ENCODE results near the gene MSH5. TPM values are rescaled to one million over a fixed set of nuclear protein-coding genes. Genes with fewer than 3 reads are reported as not detected.

Gene MSH5
- total RNA-seq, 1 experiment from 2014 or later, result 22.4 TPM

- peaks cover 5% of the 10 kb centered on the region; the same call in 1 of the 2 replicates for H3K4me1 ChIP-seq (ENCODE audit: insufficient read depth, low read length)
- no peak overlapping the region for H3K4ac ChIP-seq (ENCODE audit: low read depth, low read length)
- no peak overlapping the region; a peak in 1 of 5 replicates for H3K4me3 Mint-ChIP-seq
- no peaks in the 10 kb centered on the region for H3K79me2 ChIP-seq (ENCODE audit: insufficient read depth, low read length)
- H3K36me3 Mint-ChIP-seq (ENCODE audit: insufficient read depth in 1 of 3, low read depth in 3 of 3), result no peaks in the 10 kb centered on the region
- no peak overlapping the region for H2BK15ac ChIP-seq (ENCODE audit: low read depth, low read length)
- no peak overlapping the region for H3K27ac ChIP-seq (ENCODE audit: insufficient read length, low read depth, low read length)
- no peaks in the 10 kb centered on the region for H4K20me1 ChIP-seq (ENCODE audit: control insufficient read depth, insufficient read depth, insufficient read length)
- no peak for DNase-seq
- H3T11ph ChIP-seq (ENCODE audit: low read length), result no peak overlapping the region
- no peak overlapping the region for H3K4me2 ChIP-seq (ENCODE audit: insufficient read depth, insufficient read length, low read length)
- no peak overlapping the region for H4K8ac ChIP-seq (replicated peaks; ENCODE audit: insufficient read length, low read depth, low read length)
- H3K23me2 ChIP-seq (ENCODE audit: insufficient read length, low read depth, low read length, poor library complexity, severe bottlenecking), result no peaks in the 10 kb centered on the region
- H2AK5ac ChIP-seq (ENCODE audit: insufficient read length, low read length), result no peak overlapping the region
- no peaks in the 10 kb centered on the region for H3K27me3 ChIP-seq (ENCODE audit: insufficient read depth, low read length)
- no peaks in the 10 kb centered on the region for H3K9me3 Mint-ChIP-seq
- no peaks in the 10 kb centered on the region for H3K79me1 ChIP-seq (ENCODE audit: insufficient read depth, low read depth, low read length, poor library complexity, severe bottlenecking)
- TF ChIP-seq CTCF (conservative IDR thresholded peaks at IDR 0.05), result no peak
- H2AFZ ChIP-seq (ENCODE audit: low read length), result no peak overlapping the region
- H3K18ac ChIP-seq (ENCODE audit: insufficient read length, low read depth, low read length), result no peak overlapping the region
- no CpG with 5 or more reads among the region's 4 CpGs for WGBS (ENCODE audit: extremely low coverage, insufficient read length, low lambda C conversion rate)
- H2BK5ac ChIP-seq (ENCODE audit: insufficient read length, low read length), result no peak overlapping the region
- no peak overlapping the region for H3K9ac ChIP-seq (ENCODE audit: extremely low read depth, insufficient read length, low read length)
- H4K91ac ChIP-seq (ENCODE audit: insufficient read length, low read depth, low read length), result no peak overlapping the region
- no peak overlapping the region for H4K5ac ChIP-seq (ENCODE audit: insufficient read length, low read depth, low read length)
- peak overlapping the region in 1 of 3 experiments; percentile 31; a peak in 1 of 7 replicates for H3K27ac Mint-ChIP-seq
- 0 out of 2 replicates have a peak overlapping the region, but pooled peaks have one; percentile 64 for H3K14ac ChIP-seq (ENCODE audit: insufficient read depth, low read length)
- no peak overlapping the region for H2BK120ac ChIP-seq (ENCODE audit: low read depth, low read length, poor library complexity, severe bottlenecking)
- H2BK20ac ChIP-seq (ENCODE audit: low read depth, low read length, poor library complexity, severe bottlenecking), result no peak overlapping the region
- H3K4me1 Mint-ChIP-seq, result peaks cover 44 to 55% of the 10 kb centered on the region in 2 experiments
- H3K9me3 ChIP-seq (ENCODE audit: control insufficient read depth, low read depth, low read length), result no peaks in the 10 kb centered on the region
- no peak overlapping the region for H3K23ac ChIP-seq (ENCODE audit: insufficient read length, low read depth, low read length)
- peak overlapping the region; percentile 15 for H2BK12ac ChIP-seq (ENCODE audit: insufficient read length, low read depth, low read length)
- no peak overlapping the region for H3K56ac ChIP-seq (ENCODE audit: insufficient read length, low read depth, low read length)
- H3K27me3 Mint-ChIP-seq (ENCODE audit: low read depth), result peaks cover 8% of the 10 kb centered on the region
Observed at GRCh38 chr6:31713465-31713864, 26.3 kb upstream of the MSH5 start.
